Progenitor cell of endocrine pancreas (in vitro differentiated cells): ENCODE measurements around the gene RAPGEF2. TPM values are rescaled to one million over a fixed set of nuclear protein-coding genes. Genes with fewer than 3 reads are reported as not detected.

Experiments
- DNase-seq: peaks from one replicate; pipeline ENCODE4 v3.0.0; 2021; ENCODE audit warnings: low spot score; ENCODE audit not compliant: unreplicated experiment
- H3K27ac Mint-ChIP-seq: 2 replicates; pipeline ENCODE4 v1.8.0; 2021; ENCODE audit warnings: mild to moderate bottlenecking, moderate library complexity, mixed read lengths
- H3K27me3 Mint-ChIP-seq: 2 replicates; pipeline ENCODE4 v1.8.0; 2021; ENCODE audit warnings: mixed read lengths
- H3K36me3 Mint-ChIP-seq: 2 replicates; pipeline ENCODE4 v1.8.0; 2022; ENCODE audit warnings: mixed read lengths; ENCODE audit not compliant: insufficient read depth
- H3K4me1 Mint-ChIP-seq: 2 replicates; pipeline ENCODE4 v1.8.0; 2021; ENCODE audit warnings: low read depth, mixed read lengths
- H3K4me3 Mint-ChIP-seq: 2 replicates; pipeline ENCODE4 v1.8.0; 2021; ENCODE audit warnings: low read depth, mild to moderate bottlenecking, moderate library complexity, mixed read lengths
- H3K9me3 Mint-ChIP-seq: 2 replicates; pipeline ENCODE4 v1.8.0; 2021; ENCODE audit warnings: low read depth, mixed read lengths
- CTCF ChIP-seq: fragments of 200-600 bp; sonication (generic); IDR thresholded peaks from one replicate; pipeline ENCODE4 v1.5.0; 2021; ENCODE audit warnings: antibody characterized with exemption, mild to moderate bottlenecking; ENCODE audit not compliant: unreplicated experiment
- total RNA-seq: library from RNA; stranded (reverse); gene quantifications from 2 replicates; pipeline ENCODE4 v1.2.1, GENCODE V29; 2021

RAPGEF2 gene
- total RNA-seq, 1 donor from 2014 or later: 68.9 TPM

- no peaks in the 10 kb centered on the region for H3K27me3 Mint-ChIP-seq
- no peak overlapping the region for H3K27ac Mint-ChIP-seq
- TF ChIP-seq CTCF: no peak
- DNase-seq: no peak
- H3K4me3 Mint-ChIP-seq: no peak overlapping the region
- H3K9me3 Mint-ChIP-seq: peaks cover 13% of the 10 kb centered on the region
- no peaks in the 10 kb centered on the region for H3K4me1 Mint-ChIP-seq
- H3K36me3 Mint-ChIP-seq: peaks cover 1% of the 10 kb centered on the region
These were observed 280.1 kb downstream of the RAPGEF2 start for GRCh38 chr4:159382856-159383561.

GRCh38 chr4:159383562-159383931 lies 280.7 kb downstream of the RAPGEF2 start:
- TF ChIP-seq CTCF: no peak
- Mint-ChIP-seq H3K27me3 (no peaks in the 10 kb centered on the region), H3K36me3 (peaks cover 1% of the 10 kb centered on the region), H3K4me3 (no peak overlapping the region), H3K27ac (no peak overlapping the region), H3K4me1 (no peaks in the 10 kb centered on the region), H3K9me3 (peaks cover 17% of the 10 kb centered on the region)
- DNase-seq: no peak

- H3K27me3 Mint-ChIP-seq: no peaks in the 10 kb centered on the region
- H3K9me3 Mint-ChIP-seq: peaks cover 17% of the 10 kb centered on the region
These were observed 281.1 kb downstream of the RAPGEF2 start for GRCh38 chr4:159384017-159384416.

GRCh38 chr4:159384632-159385031 lies 281.8 kb downstream of the RAPGEF2 start:
- Mint-ChIP-seq H3K27me3 (no peaks in the 10 kb centered on the region), H3K9me3 (peaks cover 17% of the 10 kb centered on the region), H3K36me3 (peaks cover 1% of the 10 kb centered on the region)

More at GRCh38 chr4:159384017-159384416, 281.1 kb downstream of the RAPGEF2 start:
- Mint-ChIP-seq H3K36me3 (peaks cover 1% of the 10 kb centered on the region), H3K27ac (no peak overlapping the region), H3K4me3 (no peak overlapping the region), H3K4me1 (no peaks in the 10 kb centered on the region)
- no peak for DNase-seq
- no peak for TF ChIP-seq CTCF

GRCh38 chr4:159386620-159387019 lies 283.7 kb downstream of the RAPGEF2 start:
- no peaks in the 10 kb centered on the region for H3K4me1 Mint-ChIP-seq
- H3K4me3 Mint-ChIP-seq: no peak overlapping the region
- H3K36me3 Mint-ChIP-seq: peaks cover 1% of the 10 kb centered on the region
- no peak overlapping the region for H3K27ac Mint-ChIP-seq
- H3K27me3 Mint-ChIP-seq: no peaks in the 10 kb centered on the region
- no peak for DNase-seq
- H3K9me3 Mint-ChIP-seq: peaks cover 17% of the 10 kb centered on the region
- no peak for TF ChIP-seq CTCF

More at GRCh38 chr4:159384632-159385031, 281.8 kb downstream of the RAPGEF2 start:
- no peak for TF ChIP-seq CTCF
- DNase-seq: no peak
- Mint-ChIP-seq H3K4me1 (no peaks in the 10 kb centered on the region), H3K4me3 (no peak overlapping the region), H3K27ac (no peak overlapping the region)
